Measurements from ENCODE around the gene HEY2. TPM values are rescaled to one million over a fixed set of nuclear protein-coding genes. Genes with fewer than 3 reads are reported as not detected.

HEY2 gene
- total RNA-seq, 1 experiment from 2014 or later, result 6.6 TPM

DNA sequence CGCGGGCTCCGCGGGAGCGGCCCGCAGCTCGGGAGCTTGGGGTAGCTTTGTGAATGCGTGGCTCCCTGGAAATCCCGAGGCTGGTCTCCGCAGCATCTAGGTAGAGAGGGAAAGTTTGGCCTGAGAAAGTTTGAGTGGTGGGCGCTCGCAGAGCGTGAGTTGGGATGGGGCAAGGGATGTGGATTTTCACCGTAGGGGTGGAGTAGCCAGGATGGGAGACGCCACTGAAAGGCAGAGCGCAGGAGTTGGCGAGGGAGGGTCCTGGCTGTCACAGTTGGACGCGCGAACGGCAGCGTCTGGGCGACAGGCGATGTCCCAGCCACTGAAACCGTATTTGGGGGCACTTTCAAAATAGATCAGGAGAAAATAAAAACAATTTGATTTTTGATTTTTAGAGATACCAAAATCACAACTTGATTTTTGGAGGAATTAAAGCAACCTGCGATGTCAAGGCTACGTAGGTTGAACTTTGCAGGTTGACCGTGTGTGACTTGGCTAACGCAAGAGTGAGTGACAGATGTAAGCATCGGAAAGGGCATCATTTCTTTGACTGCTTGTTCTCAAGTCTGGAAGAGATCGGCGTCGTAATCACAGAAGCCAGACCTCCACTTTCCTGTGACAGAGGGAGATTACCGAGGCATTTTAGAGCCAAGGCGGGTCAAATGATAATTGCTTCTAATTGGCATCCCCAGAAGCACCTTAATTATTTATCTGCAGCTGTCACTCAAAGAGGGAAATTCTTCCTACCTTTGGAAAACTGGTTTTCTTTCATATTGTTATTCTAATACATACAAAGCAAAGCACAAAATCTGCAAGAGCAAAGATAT is 646 bp downstream of the HEY2 start:
- Histone ChIP-seq H4K91ac (ENCODE audit: insufficient read length, low read depth, low read length) (no peak overlapping the region), H3K9me3 (ENCODE audit: control insufficient read depth, low read depth, low read length) (no peaks in the 10 kb centered on the region), H4K5ac (ENCODE audit: insufficient read length, low read depth, low read length) (no peak overlapping the region), H3K4me2 (ENCODE audit: insufficient read depth, insufficient read length, low read length) (peak overlapping the region; percentile 98), H3K27me3 (ENCODE audit: insufficient read depth, low read length) (peaks cover 10% of the 10 kb centered on the region; the same call in 1 of the 2 replicates), H3K9ac (ENCODE audit: extremely low read depth, insufficient read length, low read length) (peak overlapping the region; percentile 1), H3T11ph (ENCODE audit: low read length) (no peak overlapping the region), H2BK120ac (ENCODE audit: low read depth, low read length, poor library complexity, severe bottlenecking) (no peak overlapping the region), H3K23me2 (ENCODE audit: insufficient read length, low read depth, low read length, poor library complexity, severe bottlenecking) (peaks cover 27% of the 10 kb centered on the region), H2AFZ (ENCODE audit: low read length) (no peak overlapping the region), H3K27ac (ENCODE audit: insufficient read length, low read depth, low read length) (no peak overlapping the region), H2BK5ac (ENCODE audit: insufficient read length, low read length) (no peak overlapping the region), H3K79me2 (ENCODE audit: insufficient read depth, low read length) (peaks cover 2% of the 10 kb centered on the region; the same call in 1 of the 2 replicates), H4K8ac (replicated peaks; ENCODE audit: insufficient read length, low read depth, low read length) (no peak overlapping the region), H3K56ac (ENCODE audit: insufficient read length, low read depth, low read length) (no peak overlapping the region), H2BK12ac (ENCODE audit: insufficient read length, low read depth, low read length) (no peak overlapping the region), H3K14ac (ENCODE audit: insufficient read depth, low read length) (no peak overlapping the region), H2AK5ac (ENCODE audit: insufficient read length, low read length) (no peak overlapping the region), H2BK15ac (ENCODE audit: low read depth, low read length) (no peak overlapping the region), H3K79me1 (ENCODE audit: insufficient read depth, low read depth, low read length, poor library complexity, severe bottlenecking) (no peaks in the 10 kb centered on the region), H3K18ac (ENCODE audit: insufficient read length, low read depth, low read length) (no peak overlapping the region), H3K23ac (ENCODE audit: insufficient read length, low read depth, low read length) (no peak overlapping the region), H4K20me1 (ENCODE audit: control insufficient read depth, insufficient read depth, insufficient read length) (no peaks in the 10 kb centered on the region), H2BK20ac (ENCODE audit: low read depth, low read length, poor library complexity, severe bottlenecking) (no peak overlapping the region), H3K4me1 (ENCODE audit: insufficient read depth, low read length) (peaks cover 10% of the 10 kb centered on the region), H3K4ac (ENCODE audit: low read depth, low read length) (no peak overlapping the region)
- H3K4me3 Mint-ChIP-seq, result peak overlapping the region; percentile 84 to 98
- peaks cover 0 to 3% (median 3%) of the 10 kb centered on the region in 3 experiments; a peak in 3 of 7 replicates for H3K36me3 Mint-ChIP-seq (ENCODE audit: insufficient read depth in 1 of 3, low read depth in 3 of 3)
- no CpG with 5 or more reads among the region's 35 CpGs for WGBS (ENCODE audit: extremely low coverage, insufficient read length, low lambda C conversion rate)
- no peak for DNase-seq
- H3K4me1 Mint-ChIP-seq, result peaks cover 70% of the 10 kb centered on the region in 2 experiments
- TF ChIP-seq, protein P1, sequence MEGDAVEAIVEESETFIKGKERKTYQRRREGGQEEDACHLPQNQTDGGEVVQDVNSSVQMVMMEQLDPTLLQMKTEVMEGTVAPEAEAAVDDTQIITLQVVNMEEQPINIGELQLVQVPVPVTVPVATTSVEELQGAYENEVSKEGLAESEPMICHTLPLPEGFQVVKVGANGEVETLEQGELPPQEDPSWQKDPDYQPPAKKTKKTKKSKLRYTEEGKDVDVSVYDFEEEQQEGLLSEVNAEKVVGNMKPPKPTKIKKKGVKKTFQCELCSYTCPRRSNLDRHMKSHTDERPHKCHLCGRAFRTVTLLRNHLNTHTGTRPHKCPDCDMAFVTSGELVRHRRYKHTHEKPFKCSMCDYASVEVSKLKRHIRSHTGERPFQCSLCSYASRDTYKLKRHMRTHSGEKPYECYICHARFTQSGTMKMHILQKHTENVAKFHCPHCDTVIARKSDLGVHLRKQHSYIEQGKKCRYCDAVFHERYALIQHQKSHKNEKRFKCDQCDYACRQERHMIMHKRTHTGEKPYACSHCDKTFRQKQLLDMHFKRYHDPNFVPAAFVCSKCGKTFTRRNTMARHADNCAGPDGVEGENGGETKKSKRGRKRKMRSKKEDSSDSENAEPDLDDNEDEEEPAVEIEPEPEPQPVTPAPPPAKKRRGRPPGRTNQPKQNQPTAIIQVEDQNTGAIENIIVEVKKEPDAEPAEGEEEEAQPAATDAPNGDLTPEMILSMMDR (conservative IDR thresholded peaks at IDR 0.05), result no peak
- H3K9me3 Mint-ChIP-seq, result no peaks in the 10 kb centered on the region; a peak in 1 of 5 replicates
- peak overlapping the region in 2 of 3 experiments; percentile 67 to 94; a peak in 4 of 7 replicates for H3K27ac Mint-ChIP-seq
- peaks cover 30% of the 10 kb centered on the region for H3K27me3 Mint-ChIP-seq (ENCODE audit: low read depth)

Data from H9 (cell line).